Vagina (tissue), 2 donors: Measurements from ENCODE around the gene SV2B. TPM values are rescaled to one million over a fixed set of nuclear protein-coding genes. Genes with fewer than 3 reads are reported as not detected.

Experiments
- DNase-seq, 2 donors: peaks; one replicate each; pipeline ENCODE4 v3.0.0-alpha.2; 2017; ENCODE audit errors: extremely low spot score in 2 of 2
- H3K27ac ChIP-seq: fragments of 200-600 bp; sonication (generic); one replicate; pipeline ENCODE4 v1.5.1; 2019
- H3K27me3 ChIP-seq: fragments of 200-600 bp; sonication (generic); one replicate; pipeline ENCODE4 v1.5.1; 2019
- H3K36me3 ChIP-seq, 2 donors: fragments of 200-600 bp; sonication (generic); one replicate each; pipeline ENCODE4 v1.5.1; 2017 to 2019
- H3K4me1 ChIP-seq: fragments of 200-600 bp; sonication (generic); one replicate; pipeline ENCODE4 v1.5.1; 2019
- H3K4me3 ChIP-seq, 2 donors: fragments of 200-600 bp; sonication (generic); 1 replicate in 1 of 2; 2 replicates in 1 of 2; pipeline ENCODE4 v1.5.1; 2016 to 2019
- H3K9me3 ChIP-seq: fragments of 200-600 bp; sonication (generic); one replicate; pipeline ENCODE4 v1.5.1; 2019
- POLR2A ChIP-seq, 2 donors: fragments of 450-650 bp; IDR thresholded peaks; one replicate each; pipeline ENCODE4 v1.6.1; 2017; ENCODE audit warnings: antibody characterized with exemption in 2 of 2, mild to moderate bottlenecking in 2 of 2, moderate library complexity in 2 of 2
- POLR2AphosphoS5 ChIP-seq, 2 donors: sonication (generic); formaldehyde crosslinking; IDR thresholded peaks; one replicate each; pipeline ENCODE4 v1.9.0; 2017; ENCODE audit warnings: antibody characterized with exemption in 2 of 2, mild to moderate bottlenecking in 2 of 2, low read depth in 1 of 2; ENCODE audit not compliant: insufficient read depth in 1 of 2
- intact Hi-C: fragments of 100-400 bp; cut with DNase I; formaldehyde crosslinking; loops from one replicate; pipeline ENCODE4 v1.15.1; 2023
- total RNA-seq: library from RNA; depleted of rRNA; stranded (reverse); fragments of >200 nt; gene quantifications from one replicate; pipeline ENCODE4 v1.2.3, GENCODE V29; 2016
- TF ChIP-seq, protein P1 (sequence below), 3 experiments: fragments of 450-650 bp in 2 of 3; fragments of 200-600 bp in 1 of 3; sonication (generic) in 1 of 3; IDR thresholded peaks; one replicate each; pipeline ENCODE4 v1.5.1; 2017 to 2019; ENCODE audit warnings: antibody characterized with exemption in 3 of 3, mild to moderate bottlenecking in 2 of 3, moderate library complexity in 2 of 3

Gene SV2B
- total RNA-seq, 1 donor from 2014 or later: 3.2 TPM

- no peaks in the 10 kb centered on the region for H3K9me3 ChIP-seq
- no peaks in the 10 kb centered on the region for H3K4me1 ChIP-seq
- no peak for DNase-seq
- no peaks in the 10 kb centered on the region for H3K36me3 ChIP-seq
- TF ChIP-seq, protein P1, sequence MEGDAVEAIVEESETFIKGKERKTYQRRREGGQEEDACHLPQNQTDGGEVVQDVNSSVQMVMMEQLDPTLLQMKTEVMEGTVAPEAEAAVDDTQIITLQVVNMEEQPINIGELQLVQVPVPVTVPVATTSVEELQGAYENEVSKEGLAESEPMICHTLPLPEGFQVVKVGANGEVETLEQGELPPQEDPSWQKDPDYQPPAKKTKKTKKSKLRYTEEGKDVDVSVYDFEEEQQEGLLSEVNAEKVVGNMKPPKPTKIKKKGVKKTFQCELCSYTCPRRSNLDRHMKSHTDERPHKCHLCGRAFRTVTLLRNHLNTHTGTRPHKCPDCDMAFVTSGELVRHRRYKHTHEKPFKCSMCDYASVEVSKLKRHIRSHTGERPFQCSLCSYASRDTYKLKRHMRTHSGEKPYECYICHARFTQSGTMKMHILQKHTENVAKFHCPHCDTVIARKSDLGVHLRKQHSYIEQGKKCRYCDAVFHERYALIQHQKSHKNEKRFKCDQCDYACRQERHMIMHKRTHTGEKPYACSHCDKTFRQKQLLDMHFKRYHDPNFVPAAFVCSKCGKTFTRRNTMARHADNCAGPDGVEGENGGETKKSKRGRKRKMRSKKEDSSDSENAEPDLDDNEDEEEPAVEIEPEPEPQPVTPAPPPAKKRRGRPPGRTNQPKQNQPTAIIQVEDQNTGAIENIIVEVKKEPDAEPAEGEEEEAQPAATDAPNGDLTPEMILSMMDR (IDR thresholded peaks at IDR 0.05): no peak
- TF ChIP-seq POLR2A (IDR thresholded peaks at IDR 0.05) (no peak), POLR2AphosphoS5 (IDR thresholded peaks at IDR 0.05; ENCODE audit: insufficient read depth in 1 of 2, low read depth in 1 of 2) (no peak)
- no peak overlapping the region for H3K27ac ChIP-seq
- H3K4me3 ChIP-seq: no peak overlapping the region
- intact Hi-C loops: no loop called here
- H3K27me3 ChIP-seq: no peaks in the 10 kb centered on the region
Observed at GRCh38 chr15:91113030-91113429, 13.0 kb downstream of the SV2B start.

GRCh38 chr15:91114301-91114700, 14.2 kb downstream of the SV2B start:
- TF ChIP-seq POLR2A (IDR thresholded peaks at IDR 0.05) (no peak), POLR2AphosphoS5 (IDR thresholded peaks at IDR 0.05; ENCODE audit: insufficient read depth in 1 of 2, low read depth in 1 of 2) (no peak)
- Histone ChIP-seq H3K36me3 (no peaks in the 10 kb centered on the region), H3K9me3 (no peaks in the 10 kb centered on the region), H3K27ac (no peak overlapping the region), H3K4me3 (no peak overlapping the region), H3K4me1 (no peaks in the 10 kb centered on the region), H3K27me3 (no peaks in the 10 kb centered on the region)
- peak in 1 of 2 donors; percentile 4 for DNase-seq
- intact Hi-C loops: no loop called here

DNA sequence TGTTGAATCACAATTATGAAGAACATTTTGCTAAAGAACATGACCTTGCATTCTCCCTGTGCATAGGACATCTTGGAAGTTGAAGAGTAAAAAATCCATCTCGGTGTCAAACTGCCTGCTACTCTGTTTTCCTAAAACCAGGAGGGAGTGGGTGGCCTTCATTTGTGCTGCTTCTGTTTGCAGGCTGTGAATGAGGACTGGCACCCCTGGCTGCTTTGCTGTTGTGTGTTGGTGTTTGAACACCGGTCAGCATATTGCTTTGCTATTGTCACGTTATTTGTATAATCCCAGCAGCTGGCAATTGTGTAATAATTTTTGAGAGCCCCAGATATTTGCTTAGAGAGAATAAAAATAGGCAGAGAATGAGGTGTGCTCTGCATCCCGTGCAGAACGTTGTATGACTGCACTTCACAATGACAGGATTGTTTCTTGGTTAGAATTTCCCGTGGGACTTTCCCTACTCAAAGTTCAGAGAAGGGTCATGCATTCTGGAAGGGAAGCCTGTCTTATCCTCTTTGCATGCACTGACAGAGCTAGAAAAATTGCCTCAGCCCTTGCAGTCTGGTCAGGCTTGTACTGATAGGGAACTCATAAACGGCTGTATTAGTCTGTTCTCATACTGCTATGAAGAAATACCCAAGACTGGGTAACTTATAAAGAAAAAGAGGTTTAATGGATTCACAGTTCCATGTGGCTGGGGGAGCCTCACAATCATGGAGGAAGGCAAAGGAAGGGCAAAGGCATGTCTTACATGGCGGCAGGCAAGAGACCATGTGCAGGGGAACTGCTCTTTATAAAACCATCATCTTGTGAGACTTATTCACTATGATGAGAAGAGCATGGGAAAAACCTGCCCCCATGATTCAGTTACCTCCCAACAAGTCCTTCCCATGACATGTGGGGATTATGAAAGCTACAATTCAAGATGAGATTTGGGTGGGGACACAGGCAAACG, 16.3 kb downstream of the SV2B start:
- no peaks in the 10 kb centered on the region for H3K27me3 ChIP-seq
- no peak overlapping the region for H3K4me3 ChIP-seq

GRCh38 chr15:91117375-91117774, 17.3 kb downstream of the SV2B start:
- DNase-seq: no peak
- intact Hi-C loops: no loop called here
- H3K27ac ChIP-seq: no peak overlapping the region
- no peaks in the 10 kb centered on the region for H3K9me3 ChIP-seq
- no peaks in the 10 kb centered on the region for H3K4me1 ChIP-seq
- no peaks in the 10 kb centered on the region for H3K27me3 ChIP-seq
- no peak overlapping the region for H3K4me3 ChIP-seq
- H3K36me3 ChIP-seq: no peaks in the 10 kb centered on the region
- TF ChIP-seq POLR2AphosphoS5 (IDR thresholded peaks at IDR 0.05; ENCODE audit: insufficient read depth in 1 of 2, low read depth in 1 of 2) (no peak), POLR2A (IDR thresholded peaks at IDR 0.05) (no peak)
- TF ChIP-seq, protein P1 (IDR thresholded peaks at IDR 0.05): no peak

More for the DNA sequence above, 16.3 kb downstream of the SV2B start:
- Histone ChIP-seq H3K9me3 (no peaks in the 10 kb centered on the region), H3K27ac (no peak overlapping the region), H3K36me3 (no peaks in the 10 kb centered on the region), H3K4me1 (no peaks in the 10 kb centered on the region)
- intact Hi-C loops: no loop called here
- no peak for DNase-seq
- TF ChIP-seq POLR2AphosphoS5 (IDR thresholded peaks at IDR 0.05; ENCODE audit: insufficient read depth in 1 of 2, low read depth in 1 of 2) (no peak), POLR2A (IDR thresholded peaks at IDR 0.05) (no peak)
- TF ChIP-seq, protein P1 (IDR thresholded peaks at IDR 0.05): no peak

DNA sequence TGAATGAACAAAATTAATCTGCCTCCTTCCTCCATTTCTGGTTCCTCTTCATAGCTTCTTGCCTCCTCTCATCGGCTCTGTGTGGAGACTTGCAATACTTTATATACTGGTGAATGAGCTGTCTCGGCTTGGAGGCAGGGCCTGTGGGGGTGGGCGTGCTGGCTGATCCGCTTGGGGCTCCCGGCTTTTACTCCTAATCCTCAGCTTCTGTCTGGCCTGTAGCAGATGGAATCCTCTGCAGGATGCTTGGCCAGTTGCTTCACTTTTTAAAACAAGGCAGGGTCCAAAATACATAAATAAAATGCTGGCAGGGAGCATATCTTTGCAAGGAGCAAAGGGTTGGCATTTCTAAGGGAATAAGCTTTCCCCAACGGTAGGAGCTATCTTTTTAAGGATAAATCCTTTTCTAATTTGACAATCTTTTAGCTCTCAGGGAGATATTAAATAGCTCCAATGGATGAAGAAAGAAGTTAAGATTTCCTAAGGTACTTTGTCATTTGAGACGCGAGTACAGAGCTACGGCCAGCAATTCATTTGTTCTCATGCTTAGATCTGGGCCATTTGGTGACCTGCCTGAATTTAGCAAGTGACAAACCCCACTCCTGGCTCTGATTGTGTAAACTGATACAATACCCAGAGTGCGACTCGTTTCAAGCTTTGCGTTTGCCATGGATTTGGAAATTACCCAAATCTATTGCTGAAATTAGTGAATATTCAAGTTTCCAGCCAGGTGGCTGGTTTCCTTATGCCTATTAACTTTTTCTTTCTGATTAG, 18.9 kb downstream of the SV2B start:
- DNase-seq: no peak
- Histone ChIP-seq H3K27me3 (no peaks in the 10 kb centered on the region), H3K9me3 (no peaks in the 10 kb centered on the region), H3K4me1 (no peaks in the 10 kb centered on the region), H3K36me3 (no peaks in the 10 kb centered on the region), H3K27ac (no peak overlapping the region), H3K4me3 (no peak overlapping the region)
- intact Hi-C loops: no loop called here
- TF ChIP-seq, protein P1 (IDR thresholded peaks at IDR 0.05): no peak
- TF ChIP-seq POLR2AphosphoS5 (IDR thresholded peaks at IDR 0.05; ENCODE audit: insufficient read depth in 1 of 2, low read depth in 1 of 2): no peak
- TF ChIP-seq POLR2A (IDR thresholded peaks at IDR 0.05): no peak
